ENCODE results near the gene MCC. TPM values are rescaled to one million over a fixed set of nuclear protein-coding genes. Genes with fewer than 3 reads are reported as not detected.

MCC gene
- total RNA-seq, 2 experiments from 2014 or later, result 4.0 to 4.1 TPM

DNA sequence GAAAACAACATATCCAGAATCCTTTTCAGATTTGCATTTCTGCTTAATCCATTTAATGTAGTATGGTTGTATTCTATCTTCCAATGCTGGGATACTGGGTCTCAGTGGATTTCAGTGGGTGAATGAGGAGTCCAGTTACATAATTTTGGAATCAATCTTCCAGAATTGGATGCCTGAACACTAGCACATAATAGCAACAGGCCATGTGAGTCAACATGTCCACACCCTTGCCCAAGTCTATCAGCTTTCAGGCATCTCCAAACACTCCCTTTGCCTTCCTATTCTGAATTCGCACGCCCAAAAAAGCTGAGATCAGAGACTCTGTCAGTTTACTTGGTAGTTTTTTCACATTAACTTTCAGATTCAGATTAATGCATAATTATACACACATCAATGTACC lies 256.0 kb downstream of the MCC start:
- no peaks in the 10 kb centered on the region for H3K9me3 Mint-ChIP-seq
- ChIA-PET POLR2A (no interaction called here), CTCF (interaction anchor here (0.8 kb wide), 1 partner anchor 12 kb away, joined by 3 read pairs; no protein-coding TSS in a partner anchor)
- H3K4me1 Mint-ChIP-seq (ENCODE audit: low read depth), result no peaks in the 10 kb centered on the region
- peaks cover 4% of the 10 kb centered on the region for H3K27me3 Mint-ChIP-seq
- no peak overlapping the region for H3K4me3 Mint-ChIP-seq
- no peak for DNase-seq
- intact Hi-C loops (cut with micrococcal nuclease), result no loop called here
- H3K36me3 Mint-ChIP-seq, result no peaks in the 10 kb centered on the region
- no peak overlapping the region for H3K27ac Mint-ChIP-seq

DNA sequence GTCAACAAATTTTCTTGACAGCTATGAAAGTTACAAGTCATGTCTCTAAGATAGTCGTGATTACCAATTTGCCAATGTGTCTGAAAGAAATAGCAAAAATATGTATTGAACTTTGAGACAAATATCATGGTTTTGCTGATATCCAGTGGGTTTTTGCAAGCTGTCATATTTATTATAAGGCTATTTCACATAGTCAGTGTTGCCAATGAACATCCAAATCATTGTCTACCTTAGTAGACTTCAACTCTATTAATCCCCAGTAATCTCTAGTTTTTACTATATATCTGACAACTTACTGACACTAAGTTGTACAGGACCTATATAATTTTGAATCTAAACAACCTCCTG lies 256.6 kb downstream of the MCC start:
- H3K36me3 Mint-ChIP-seq, result no peaks in the 10 kb centered on the region
- no peak for DNase-seq
- no peak overlapping the region for H3K27ac Mint-ChIP-seq
- H3K4me3 Mint-ChIP-seq, result no peak overlapping the region
- intact Hi-C loops (cut with micrococcal nuclease), result no loop called here
- no peaks in the 10 kb centered on the region for H3K4me1 Mint-ChIP-seq (ENCODE audit: low read depth)
- ChIA-PET POLR2A (no interaction called here), CTCF (interaction anchor here (0.8 kb wide), 1 partner anchor 13 kb away, joined by 3 read pairs; no protein-coding TSS in a partner anchor)
- H3K27me3 Mint-ChIP-seq, result peaks cover 4% of the 10 kb centered on the region
- H3K9me3 Mint-ChIP-seq, result no peaks in the 10 kb centered on the region

DNA sequence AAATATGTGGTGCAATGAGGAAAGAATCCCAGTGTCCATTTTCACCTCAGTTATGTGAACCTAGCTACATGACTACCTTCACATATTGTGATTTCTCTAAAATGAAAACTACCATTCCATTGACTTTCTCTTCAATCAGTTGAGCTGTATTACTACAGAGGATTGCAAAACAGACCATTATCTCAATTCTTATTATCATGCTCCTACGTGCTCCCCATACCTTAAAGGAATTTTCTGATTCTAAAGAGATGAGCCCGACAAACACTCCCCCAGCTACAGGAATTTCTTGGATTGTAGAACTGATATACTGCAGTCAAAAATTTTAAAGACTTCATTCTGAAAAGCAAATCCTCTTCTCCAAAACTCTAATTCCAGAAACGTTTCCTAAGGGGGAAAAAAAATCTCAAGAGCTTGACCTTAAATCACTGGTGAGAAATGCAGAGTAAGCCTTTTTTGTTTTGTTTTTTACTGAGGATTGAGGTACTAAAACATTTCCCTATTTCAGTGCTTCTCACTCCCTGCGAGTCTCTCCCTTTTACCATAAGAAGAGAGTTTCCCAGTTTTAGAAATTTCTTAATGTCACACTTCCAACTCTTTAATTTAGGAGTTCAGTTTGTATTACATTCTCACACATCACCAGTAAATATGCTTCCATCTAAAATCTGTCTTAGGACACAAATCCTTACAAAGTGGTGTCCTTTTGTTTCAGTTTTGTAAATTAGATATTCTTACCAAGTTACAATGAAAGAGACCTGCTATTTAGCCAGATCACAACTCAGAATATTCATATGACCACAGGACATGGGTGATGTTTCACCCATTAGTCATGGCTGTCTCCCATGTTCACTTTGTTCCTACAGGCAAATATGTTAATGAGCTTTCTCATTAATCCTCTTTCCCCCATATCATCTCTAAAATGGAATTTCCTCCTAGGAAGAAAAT lies 257.3 kb downstream of the MCC start:
- POLR2A ChIA-PET, result no interaction called here
- H3K4me1 Mint-ChIP-seq (ENCODE audit: low read depth), result no peaks in the 10 kb centered on the region
- no peak overlapping the region for H3K27ac Mint-ChIP-seq
- no peak overlapping the region for H3K4me3 Mint-ChIP-seq
- DNase-seq, result no peak
- H3K36me3 Mint-ChIP-seq, result no peaks in the 10 kb centered on the region
- H3K9me3 Mint-ChIP-seq, result no peaks in the 10 kb centered on the region
- CTCF ChIA-PET, result no interaction called here
- intact Hi-C loops (cut with micrococcal nuclease), result no loop called here
- H3K27me3 Mint-ChIP-seq, result peaks cover 2% of the 10 kb centered on the region

DNA sequence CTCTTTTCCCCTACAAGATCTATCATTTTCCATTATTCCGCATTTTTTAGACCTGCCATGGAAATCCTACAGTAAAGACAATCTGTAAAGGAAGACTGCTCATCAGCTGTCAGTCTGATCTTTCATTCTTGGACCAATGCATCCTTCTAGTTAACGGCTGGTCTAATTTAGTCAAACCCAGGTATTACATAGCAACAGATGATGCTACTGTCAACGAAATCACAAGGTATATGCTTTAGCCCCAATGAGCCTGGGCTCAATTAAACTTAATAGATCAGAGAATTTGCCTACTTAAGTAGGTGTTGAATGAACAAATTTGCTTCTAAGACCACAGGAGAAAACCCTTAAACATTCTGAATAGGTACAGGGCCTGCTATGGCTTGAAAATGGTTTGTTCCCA lies 260.5 kb downstream of the MCC start:
- Mint-ChIP-seq H3K9me3 (no peaks in the 10 kb centered on the region), H3K4me1 (ENCODE audit: low read depth) (no peaks in the 10 kb centered on the region)
- intact Hi-C loops (cut with micrococcal nuclease), result no loop called here

DNA sequence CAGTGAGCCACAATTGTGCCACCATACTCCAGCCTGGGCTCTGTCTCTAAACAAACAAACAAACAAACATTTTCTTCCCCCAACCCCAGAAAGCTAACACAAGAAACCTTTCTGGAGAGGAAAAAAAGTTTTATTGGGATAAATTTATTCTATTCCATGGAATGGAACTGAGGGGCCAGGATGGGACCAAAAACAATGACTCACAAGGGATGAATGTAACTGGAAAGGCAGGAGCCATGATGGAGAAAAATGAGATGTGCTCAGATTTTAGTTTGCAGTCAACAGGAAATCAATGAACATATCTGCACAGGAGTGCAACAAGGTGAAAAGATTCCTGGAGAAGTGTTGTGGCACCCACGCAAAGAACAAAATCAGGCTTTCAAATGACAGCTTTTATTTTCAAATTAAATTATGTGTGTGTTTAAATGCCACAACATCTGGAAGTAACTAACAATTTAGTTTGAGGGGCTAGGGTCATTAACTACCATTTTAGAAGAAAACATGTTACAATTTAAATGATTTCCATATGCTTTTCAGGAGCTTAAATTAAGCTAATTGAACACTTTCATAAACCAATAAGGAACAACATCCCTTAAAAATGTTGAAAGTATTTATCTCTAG lies 262.0 kb downstream of the MCC start:
- Mint-ChIP-seq H3K27ac (no peak overlapping the region), H3K4me1 (ENCODE audit: low read depth) (no peaks in the 10 kb centered on the region), H3K9me3 (no peaks in the 10 kb centered on the region), H3K4me3 (no peak overlapping the region), H3K27me3 (no peaks in the 10 kb centered on the region), H3K36me3 (no peaks in the 10 kb centered on the region)
- CTCF ChIA-PET, result no interaction called here
- intact Hi-C loops (cut with micrococcal nuclease), result no loop called here
- no peak for DNase-seq
- POLR2A ChIA-PET, result no interaction called here

More for the DNA sequence above, 260.5 kb downstream of the MCC start:
- H3K4me3 Mint-ChIP-seq, result no peak overlapping the region
- DNase-seq, result no peak
- no peaks in the 10 kb centered on the region for H3K36me3 Mint-ChIP-seq
- no peaks in the 10 kb centered on the region for H3K27me3 Mint-ChIP-seq
- H3K27ac Mint-ChIP-seq, result no peak overlapping the region
- ChIA-PET CTCF (no interaction called here), POLR2A (no interaction called here)

DNA sequence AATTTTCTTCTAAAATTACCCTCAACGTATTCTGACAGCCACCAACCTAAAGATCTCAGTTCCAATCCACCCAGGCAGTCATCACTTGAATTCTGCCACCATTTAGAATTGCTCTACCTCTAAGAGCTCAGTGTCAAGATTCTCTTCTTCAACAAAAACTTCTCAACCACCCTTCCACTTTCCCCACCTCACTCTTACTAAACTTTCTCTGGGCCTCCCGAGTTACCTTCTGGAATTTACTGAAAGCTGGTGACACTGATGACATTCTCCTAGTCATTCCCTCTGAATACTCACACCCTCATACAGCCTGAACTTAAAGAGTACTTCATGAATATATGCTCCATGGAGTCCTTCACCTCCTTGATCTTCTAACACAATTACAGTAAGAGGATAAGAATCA lies 263.0 kb downstream of the MCC start:
- intact Hi-C loops (cut with micrococcal nuclease), result no loop called here
- no peak for DNase-seq
- H3K4me3 Mint-ChIP-seq, result no peak overlapping the region
- CTCF ChIA-PET, result no interaction called here
- POLR2A ChIA-PET, result no interaction called here
- H3K36me3 Mint-ChIP-seq, result no peaks in the 10 kb centered on the region
- no peaks in the 10 kb centered on the region for H3K27me3 Mint-ChIP-seq
- no peak overlapping the region for H3K27ac Mint-ChIP-seq
- H3K9me3 Mint-ChIP-seq, result no peaks in the 10 kb centered on the region
- no peaks in the 10 kb centered on the region for H3K4me1 Mint-ChIP-seq (ENCODE audit: low read depth)

DNA sequence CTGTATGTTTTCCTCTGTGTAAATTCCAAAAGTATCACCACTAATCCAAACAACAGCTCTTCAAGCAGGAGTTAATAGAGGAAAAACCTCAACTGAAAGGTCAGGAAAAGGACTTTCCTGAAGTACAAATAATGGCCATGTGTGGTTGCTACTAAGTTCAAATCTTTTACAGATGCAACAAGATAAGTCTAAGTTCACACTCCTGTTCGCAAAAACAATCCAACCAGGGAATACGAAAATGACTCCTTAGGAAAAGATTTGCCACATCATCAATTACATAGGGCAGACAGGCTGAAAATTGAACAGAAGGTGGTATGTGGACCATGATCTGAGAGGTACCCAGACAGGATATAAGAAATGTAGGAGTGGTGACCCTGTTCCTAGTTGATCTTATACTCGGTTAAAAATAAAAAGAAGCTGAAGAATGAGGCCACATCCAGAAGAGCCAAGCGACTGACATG lies 263.6 kb downstream of the MCC start:
- H3K9me3 Mint-ChIP-seq, result no peaks in the 10 kb centered on the region
- ChIA-PET CTCF (no interaction called here), POLR2A (no interaction called here)
- H3K27me3 Mint-ChIP-seq, result no peaks in the 10 kb centered on the region
- H3K4me3 Mint-ChIP-seq, result no peak overlapping the region
- intact Hi-C loops (cut with micrococcal nuclease), result no loop called here
- no peak for DNase-seq
- H3K36me3 Mint-ChIP-seq, result no peaks in the 10 kb centered on the region
- no peak overlapping the region for H3K27ac Mint-ChIP-seq
- H3K4me1 Mint-ChIP-seq (ENCODE audit: low read depth), result no peaks in the 10 kb centered on the region

DNA sequence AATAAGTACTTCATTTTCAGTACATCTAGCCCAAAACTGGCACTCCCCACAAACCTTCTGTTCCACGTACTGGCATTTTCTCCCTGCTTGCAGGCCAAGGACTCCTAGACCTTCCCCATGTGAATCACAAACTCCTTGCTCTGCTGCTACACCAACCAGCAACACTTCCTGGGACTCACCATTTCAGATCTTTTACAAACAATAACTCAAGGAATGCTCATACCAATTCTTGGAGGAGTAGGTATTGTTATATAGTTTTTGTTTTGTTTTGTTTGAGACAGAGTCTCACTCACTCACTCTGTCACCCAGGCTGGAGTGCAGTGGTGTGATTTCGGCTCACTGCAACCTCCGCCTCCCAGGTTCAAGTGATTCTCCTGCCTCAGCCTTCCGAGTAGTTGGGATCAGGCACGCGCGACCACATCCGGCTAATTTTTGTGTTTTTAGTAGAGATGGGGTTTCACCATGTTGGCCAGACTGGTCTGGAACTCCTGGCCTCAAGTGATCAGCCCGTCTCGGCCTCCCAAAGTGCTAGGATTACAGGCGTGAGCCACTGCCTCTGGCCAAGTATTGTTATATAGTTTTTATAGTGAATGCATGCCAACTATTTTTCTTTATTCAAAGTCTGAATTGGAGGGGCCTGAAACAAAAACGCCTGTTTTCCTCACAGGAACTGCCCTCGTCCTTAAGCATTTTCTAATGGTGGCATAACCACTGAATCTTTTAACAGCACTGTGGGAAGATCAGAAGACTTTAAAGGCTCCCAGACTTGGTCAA lies 264.2 kb downstream of the MCC start:
- no peaks in the 10 kb centered on the region for H3K27me3 Mint-ChIP-seq
- no peak for DNase-seq
- H3K4me1 Mint-ChIP-seq (ENCODE audit: low read depth), result no peaks in the 10 kb centered on the region
- CTCF ChIA-PET, result no interaction called here
- no peaks in the 10 kb centered on the region for H3K9me3 Mint-ChIP-seq
- H3K27ac Mint-ChIP-seq, result no peak overlapping the region
- POLR2A ChIA-PET, result no interaction called here
- H3K4me3 Mint-ChIP-seq, result no peak overlapping the region
- H3K36me3 Mint-ChIP-seq, result no peaks in the 10 kb centered on the region
- intact Hi-C loops (cut with micrococcal nuclease), result no loop called here

DNA sequence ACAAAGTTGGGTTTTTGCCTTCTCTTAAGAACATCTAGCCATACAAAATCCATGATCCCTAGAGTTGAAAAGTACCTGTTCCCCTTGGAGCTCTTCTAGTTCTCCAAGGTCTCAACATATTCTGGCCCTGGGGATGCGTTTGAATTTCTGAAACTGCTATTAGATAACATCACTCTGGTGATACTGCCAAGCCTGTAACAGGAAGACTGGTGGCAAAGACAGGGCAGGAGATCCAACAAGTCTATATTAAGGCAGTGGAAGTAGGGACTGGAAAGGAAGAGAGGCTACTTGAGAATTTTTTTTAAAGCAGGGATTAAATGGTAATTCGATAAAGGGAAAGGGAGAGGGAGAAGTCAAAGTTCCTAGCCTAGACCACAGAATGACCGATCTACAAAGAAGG lies 264.9 kb downstream of the MCC start:
- Mint-ChIP-seq H3K4me3 (no peak overlapping the region), H3K27me3 (no peaks in the 10 kb centered on the region), H3K9me3 (no peaks in the 10 kb centered on the region), H3K36me3 (no peaks in the 10 kb centered on the region), H3K4me1 (ENCODE audit: low read depth) (no peaks in the 10 kb centered on the region), H3K27ac (no peak overlapping the region)
- CTCF ChIA-PET, result no interaction called here
- no peak for DNase-seq
- intact Hi-C loops (cut with micrococcal nuclease), result no loop called here
- POLR2A ChIA-PET, result no interaction called here

DNA sequence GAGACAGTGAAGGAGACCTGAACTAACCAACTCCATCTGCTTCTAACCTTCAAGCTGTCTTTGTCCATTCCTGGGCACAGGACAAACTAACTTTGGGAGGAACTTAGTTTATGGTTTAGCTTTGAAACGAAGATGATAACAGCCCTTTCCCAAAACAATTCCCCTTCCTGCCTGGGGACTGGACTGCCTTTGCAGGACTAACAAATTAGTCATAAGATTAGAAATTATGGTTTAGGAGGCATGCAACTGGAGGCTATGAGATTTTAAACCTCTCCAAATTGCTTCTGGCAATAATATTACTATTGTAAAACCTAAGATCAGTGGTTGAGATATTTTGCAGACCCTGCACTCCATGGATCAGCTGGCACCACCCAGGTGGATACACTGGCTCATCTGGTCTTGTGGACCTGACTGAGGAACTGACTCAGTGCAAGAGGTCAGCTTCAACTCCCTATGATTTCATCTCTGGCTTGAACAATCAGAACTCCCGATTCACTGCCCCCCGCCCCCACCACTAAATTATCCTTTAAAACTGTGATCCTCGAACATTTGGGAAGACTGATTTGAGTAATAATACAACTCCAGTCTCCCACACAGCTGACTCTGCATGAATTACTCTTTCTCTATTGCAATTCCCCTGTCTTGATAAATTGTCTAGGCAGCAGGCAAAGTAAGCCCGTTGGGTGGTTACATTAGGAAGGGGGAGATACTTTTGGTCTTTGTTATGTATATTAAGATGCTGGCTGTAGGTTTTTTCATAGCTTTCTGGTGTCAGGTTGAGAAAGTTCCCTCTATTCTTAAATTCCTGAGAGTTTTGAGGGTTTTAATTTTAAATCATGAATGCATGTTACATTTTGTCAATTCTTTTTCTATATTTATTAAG lies 266.7 kb downstream of the MCC start:
- POLR2A ChIA-PET, result no interaction called here
- no peak for DNase-seq
- intact Hi-C loops (cut with micrococcal nuclease), result no loop called here
- Mint-ChIP-seq H3K4me3 (no peak overlapping the region), H3K9me3 (no peaks in the 10 kb centered on the region), H3K27me3 (no peaks in the 10 kb centered on the region), H3K27ac (no peak overlapping the region), H3K4me1 (ENCODE audit: low read depth) (no peaks in the 10 kb centered on the region), H3K36me3 (no peaks in the 10 kb centered on the region)
- CTCF ChIA-PET, result no interaction called here

DNA sequence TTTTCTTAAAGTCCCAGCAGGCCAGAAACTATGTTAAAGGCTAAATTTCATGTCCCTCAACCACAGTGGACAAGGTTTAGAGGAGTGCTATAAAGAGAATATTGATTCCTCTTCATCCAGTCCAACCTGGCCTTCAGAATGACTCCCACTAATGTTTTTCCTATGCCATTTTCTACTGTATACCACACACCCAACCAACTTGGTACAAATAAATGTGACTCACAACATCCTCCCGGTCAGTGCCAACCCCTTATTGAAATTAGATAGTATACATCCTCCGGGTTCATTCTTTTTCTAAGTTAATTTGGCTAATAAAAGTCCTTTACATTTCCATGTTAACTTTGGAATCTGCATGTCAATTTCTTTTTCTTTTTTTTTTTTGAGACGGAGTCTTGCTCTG lies 268.6 kb downstream of the MCC start:
- CTCF ChIA-PET, result no interaction called here
- H3K9me3 Mint-ChIP-seq, result no peaks in the 10 kb centered on the region
- DNase-seq, result no peak
- H3K4me3 Mint-ChIP-seq, result no peak overlapping the region
- intact Hi-C loops (cut with micrococcal nuclease), result no loop called here
- no peaks in the 10 kb centered on the region for H3K27me3 Mint-ChIP-seq
- H3K4me1 Mint-ChIP-seq (ENCODE audit: low read depth), result no peaks in the 10 kb centered on the region
- POLR2A ChIA-PET, result no interaction called here
- H3K27ac Mint-ChIP-seq, result no peak overlapping the region
- no peaks in the 10 kb centered on the region for H3K36me3 Mint-ChIP-seq

Data from activated CD4-positive, alpha-beta memory T cell treated with anti-CD3 and anti-CD28 coated beads for 36 hours (primary cell).